Cardiac muscle cell (in vitro differentiated cells and primary cell): ENCODE results near the gene TEKT5. TPM values are rescaled to one million over a fixed set of nuclear protein-coding genes. Genes with fewer than 3 reads are reported as not detected.
A peak's percentile ranks its signal among the peaks of the same experiment; 100 is the strongest.

Experiments
- DNase-seq, 2 donors: peaks; one replicate each; pipeline versions ENCODE4 v3.0.0 to v3.0.0-alpha.2; 2010 to 2017; ENCODE audit warnings: low read depth in 1 of 2, low spot score in 1 of 2
- H3K27ac ChIP-seq: fragments of 200-600 bp; sonication (generic); 2 replicates; pipeline ENCODE4 v1.5.1; 2016
- H3K27me3 ChIP-seq: fragments of 200-600 bp; sonication (generic); 2 replicates; pipeline ENCODE4 v1.6.0; 2016; ENCODE audit warnings: control low read depth
- H3K36me3 ChIP-seq: fragments of 200-600 bp; sonication (generic); 2 replicates; pipeline ENCODE4 v1.5.1; 2016; ENCODE audit warnings: control low read depth
- H3K4me1 ChIP-seq: fragments of 200-600 bp; sonication (generic); 2 replicates; pipeline ENCODE4 v1.8.1; 2017; ENCODE audit warnings: low read depth, mild to moderate bottlenecking, mixed run types
- H3K4me3 ChIP-seq: fragments of 200-600 bp; sonication (generic); 2 replicates; pipeline ENCODE4 v1.5.1; 2016; ENCODE audit warnings: mild to moderate bottlenecking
- H3K9me3 ChIP-seq: fragments of 200-600 bp; sonication (generic); 2 replicates; pipeline ENCODE4 v1.5.1; 2017; ENCODE audit warnings: low read depth, mild to moderate bottlenecking, control low read depth
- CTCF ChIP-seq: IDR thresholded peaks from 2 replicates; pipeline ENCODE4 v1.5.1; 2012; ENCODE audit warnings: low read depth, mild to moderate bottlenecking, low read length
- polyA plus RNA-seq: library from polyadenylated mRNA; unstranded; fragments of >200 nt; fragmentation: Nextera tagmentation; extraction: Ambion mirVana; gene quantifications from 2 replicates; pipeline ENCODE4 v1.2.1, GENCODE V29; 2016
- total RNA-seq: library from RNA; depleted of rRNA; stranded (reverse); fragments of >200 nt; gene quantifications from 2 replicates; pipeline ENCODE4 v1.2.3, GENCODE V29; 2016

Gene TEKT5
- total and polyA plus RNA-seq, 2 experiments from 2014 or later, result 0.48 TPM

- Histone ChIP-seq H3K4me1 (peaks cover 19% of the 10 kb centered on the region), H3K9me3 (no peaks in the 10 kb centered on the region), H3K27ac (peak overlapping the region; percentile 67), H3K4me3 (no peak overlapping the region), H3K36me3 (no peaks in the 10 kb centered on the region), H3K27me3 (no peaks in the 10 kb centered on the region)
- DNase-seq, result peak; percentile 33 to 38
- TF ChIP-seq CTCF, result no peak
Measured at GRCh38 chr16:10608687-10609401, 85.9 kb downstream of the TEKT5 start.

- no peak for DNase-seq
- TF ChIP-seq CTCF, result no peak
- no peaks in the 10 kb centered on the region for H3K27me3 ChIP-seq
- no peak overlapping the region for H3K27ac ChIP-seq
- no peak overlapping the region for H3K4me3 ChIP-seq
- no peaks in the 10 kb centered on the region for H3K9me3 ChIP-seq
- no peaks in the 10 kb centered on the region for H3K36me3 ChIP-seq
- peaks cover 23% of the 10 kb centered on the region for H3K4me1 ChIP-seq
Measured at GRCh38 chr16:10607157-10607556, 87.6 kb downstream of the TEKT5 start.

DNA sequence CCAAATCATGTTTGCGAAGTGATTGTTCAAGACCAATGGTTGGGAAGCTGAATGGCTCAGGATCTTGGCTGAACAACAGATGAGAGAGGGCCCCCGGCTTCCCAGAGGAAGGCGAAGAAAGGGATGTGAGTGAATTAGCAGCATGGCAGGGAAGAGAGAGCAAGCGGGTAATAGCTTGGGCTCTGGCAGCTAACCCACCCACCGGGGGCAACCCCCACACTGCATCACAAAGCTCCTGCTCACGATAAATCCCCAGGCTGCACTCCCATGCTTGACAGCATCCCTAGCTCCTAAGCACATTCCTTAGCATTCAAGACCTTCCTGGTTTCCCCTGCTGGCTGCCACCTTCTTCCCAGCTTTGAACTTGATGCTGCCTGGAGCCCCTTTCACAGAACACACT, 88.1 kb downstream of the TEKT5 start:
- Histone ChIP-seq H3K27ac (no peak overlapping the region), H3K4me3 (no peak overlapping the region), H3K27me3 (no peaks in the 10 kb centered on the region), H3K9me3 (no peaks in the 10 kb centered on the region), H3K36me3 (no peaks in the 10 kb centered on the region), H3K4me1 (peaks cover 28% of the 10 kb centered on the region)
- TF ChIP-seq CTCF, result no peak
- no peak for DNase-seq

DNA sequence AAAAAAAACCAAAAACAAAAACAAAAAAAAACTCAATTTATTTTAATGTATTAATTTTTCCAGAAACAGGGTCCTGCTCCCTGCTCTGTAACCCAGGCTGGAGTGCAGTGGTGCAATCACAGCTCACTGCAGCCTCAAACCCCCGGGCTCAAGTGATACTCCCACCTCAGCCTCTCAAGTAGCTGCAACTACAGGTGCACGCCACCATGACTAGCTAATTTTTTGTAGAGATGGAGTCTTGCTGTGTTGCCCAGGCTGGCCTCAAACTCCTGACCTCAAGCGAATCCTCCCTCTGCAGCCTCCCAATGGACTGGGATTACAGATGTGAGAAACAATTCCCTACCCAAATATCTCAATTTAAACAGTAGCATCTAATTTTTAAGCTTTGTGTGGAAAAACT, 89.1 kb downstream of the TEKT5 start:
- Histone ChIP-seq H3K36me3 (no peaks in the 10 kb centered on the region), H3K4me1 (peaks cover 33% of the 10 kb centered on the region), H3K9me3 (no peaks in the 10 kb centered on the region), H3K27ac (no peak overlapping the region), H3K27me3 (no peaks in the 10 kb centered on the region), H3K4me3 (no peak overlapping the region)
- no peak for DNase-seq
- no peak for TF ChIP-seq CTCF

- H3K27me3 ChIP-seq, result no peaks in the 10 kb centered on the region
- DNase-seq, result peak in 1 of 2 donors; percentile 85
- no peaks in the 10 kb centered on the region for H3K9me3 ChIP-seq
- peaks cover 25% of the 10 kb centered on the region for H3K4me1 ChIP-seq
- TF ChIP-seq CTCF, result no peak
- H3K27ac ChIP-seq, result peak overlapping the region; percentile 99
- H3K4me3 ChIP-seq, result no peak overlapping the region
- H3K36me3 ChIP-seq, result no peaks in the 10 kb centered on the region
Measured at GRCh38 chr16:10601444-10602408, 93.0 kb downstream of the TEKT5 start.
